Measurements from ENCODE around the gene PSMC5. TPM values are rescaled to one million over a fixed set of nuclear protein-coding genes. Genes with fewer than 3 reads are reported as not detected.
A peak's percentile ranks its signal among the peaks of the same experiment; 100 is the strongest.

Gene PSMC5
- total RNA-seq, 2 experiments from 2014 or later, result 32.6 to 105 TPM

- ChIA-PET CTCF (ENCODE audit: unreplicated experiment) (no interaction called here), POLR2A (interaction anchor here (0.7 kb wide), 1 partner anchor 288 kb away, joined by 3 read pairs; no protein-coding TSS in a partner anchor)
- no peak for DNase-seq (ENCODE audit: low spot score)
- H3K27ac ChIP-seq (ENCODE audit: low read depth, low read length, poor library complexity, severe bottlenecking), result no peak overlapping the region
- no peak overlapping the region for H3K4me2 ChIP-seq (ENCODE audit: low read length)
- peaks cover 87% of the 10 kb centered on the region for H3K36me3 ChIP-seq (ENCODE audit: insufficient read depth, low read length)
- H3K4me3 ChIP-seq (ENCODE audit: low read depth, low read length, poor library complexity, severe bottlenecking), result no peak overlapping the region
- TF ChIP-seq, protein P1, sequence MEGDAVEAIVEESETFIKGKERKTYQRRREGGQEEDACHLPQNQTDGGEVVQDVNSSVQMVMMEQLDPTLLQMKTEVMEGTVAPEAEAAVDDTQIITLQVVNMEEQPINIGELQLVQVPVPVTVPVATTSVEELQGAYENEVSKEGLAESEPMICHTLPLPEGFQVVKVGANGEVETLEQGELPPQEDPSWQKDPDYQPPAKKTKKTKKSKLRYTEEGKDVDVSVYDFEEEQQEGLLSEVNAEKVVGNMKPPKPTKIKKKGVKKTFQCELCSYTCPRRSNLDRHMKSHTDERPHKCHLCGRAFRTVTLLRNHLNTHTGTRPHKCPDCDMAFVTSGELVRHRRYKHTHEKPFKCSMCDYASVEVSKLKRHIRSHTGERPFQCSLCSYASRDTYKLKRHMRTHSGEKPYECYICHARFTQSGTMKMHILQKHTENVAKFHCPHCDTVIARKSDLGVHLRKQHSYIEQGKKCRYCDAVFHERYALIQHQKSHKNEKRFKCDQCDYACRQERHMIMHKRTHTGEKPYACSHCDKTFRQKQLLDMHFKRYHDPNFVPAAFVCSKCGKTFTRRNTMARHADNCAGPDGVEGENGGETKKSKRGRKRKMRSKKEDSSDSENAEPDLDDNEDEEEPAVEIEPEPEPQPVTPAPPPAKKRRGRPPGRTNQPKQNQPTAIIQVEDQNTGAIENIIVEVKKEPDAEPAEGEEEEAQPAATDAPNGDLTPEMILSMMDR (conservative IDR thresholded peaks at IDR 0.05; ENCODE audit: low read length), result no peak
- no peak for TF ChIP-seq EZH2phosphoT487 (IDR thresholded peaks at IDR 0.05; ENCODE audit: borderline replicate concordance, low read depth, low read length)
- H3K9me2 ChIP-seq (ENCODE audit: insufficient read depth, low read length), result no peaks in the 10 kb centered on the region
- no TSS peak for BruUV-seq (replicated peaks)
- peaks cover 22% of the 10 kb centered on the region for H3K79me2 ChIP-seq (ENCODE audit: insufficient read depth, low read depth, low read length)
- no peaks in the 10 kb centered on the region for H4K20me1 ChIP-seq (ENCODE audit: insufficient read depth, low read length)
- no peaks in the 10 kb centered on the region for H3K9me3 ChIP-seq (ENCODE audit: low read length)
- no peak overlapping the region for H2AFZ ChIP-seq (ENCODE audit: low read length)
- intact Hi-C loops (cut with micrococcal nuclease; ENCODE audit: unreplicated experiment), result no loop called here
- H3K4me1 ChIP-seq (ENCODE audit: insufficient read depth, low read length, poor library complexity, severe bottlenecking), result peaks cover 21% of the 10 kb centered on the region
These were observed 4.3 kb downstream of the PSMC5 start for GRCh38 chr17:63831505-63831904.

GRCh38 chr17:63832014-63832413 is 4.8 kb downstream of the PSMC5 start:
- DNase-seq (ENCODE audit: low spot score), result no peak
- Histone ChIP-seq H2AFZ (ENCODE audit: low read length) (no peak overlapping the region), H3K4me2 (ENCODE audit: low read length) (no peak overlapping the region), H4K20me1 (ENCODE audit: insufficient read depth, low read length) (no peaks in the 10 kb centered on the region), H3K4me1 (ENCODE audit: insufficient read depth, low read length, poor library complexity, severe bottlenecking) (peaks cover 21% of the 10 kb centered on the region), H3K27ac (ENCODE audit: low read depth, low read length, poor library complexity, severe bottlenecking) (no peak overlapping the region), H3K36me3 (ENCODE audit: insufficient read depth, low read length) (peaks cover 92% of the 10 kb centered on the region), H3K4me3 (ENCODE audit: low read depth, low read length, poor library complexity, severe bottlenecking) (no peak overlapping the region), H3K9me2 (ENCODE audit: insufficient read depth, low read length) (no peaks in the 10 kb centered on the region), H3K79me2 (ENCODE audit: insufficient read depth, low read depth, low read length) (peaks cover 25% of the 10 kb centered on the region), H3K9me3 (ENCODE audit: low read length) (no peaks in the 10 kb centered on the region)
- CTCF ChIA-PET (ENCODE audit: unreplicated experiment), result no interaction called here
- no TSS peak for BruUV-seq (replicated peaks)
- intact Hi-C loops (cut with micrococcal nuclease; ENCODE audit: unreplicated experiment), result no loop called here
- no peak for TF ChIP-seq EZH2phosphoT487 (IDR thresholded peaks at IDR 0.05; ENCODE audit: borderline replicate concordance, low read depth, low read length)
- TF ChIP-seq, protein P1 (conservative IDR thresholded peaks at IDR 0.05; ENCODE audit: low read length), result no peak
- POLR2A ChIA-PET, result interaction anchor here (0.6 to 0.7 kb wide), 2 partner anchors 22 to 288 kb away, joined by 3 read pairs; no protein-coding TSS in a partner anchor

- H3K4me1 ChIP-seq (ENCODE audit: insufficient read depth, low read length, poor library complexity, severe bottlenecking), result peaks cover 21% of the 10 kb centered on the region
- intact Hi-C loops (cut with micrococcal nuclease; ENCODE audit: unreplicated experiment), result no loop called here
These were observed 5.2 kb downstream of the PSMC5 start for GRCh38 chr17:63832455-63832854.

More at GRCh38 chr17:63832455-63832854, 5.2 kb downstream of the PSMC5 start:
- Histone ChIP-seq H3K4me2 (ENCODE audit: low read length) (no peak overlapping the region), H3K79me2 (ENCODE audit: insufficient read depth, low read depth, low read length) (peaks cover 30% of the 10 kb centered on the region), H3K27ac (ENCODE audit: low read depth, low read length, poor library complexity, severe bottlenecking) (no peak overlapping the region), H3K9me3 (ENCODE audit: low read length) (no peaks in the 10 kb centered on the region), H3K4me3 (ENCODE audit: low read depth, low read length, poor library complexity, severe bottlenecking) (no peak overlapping the region), H3K9me2 (ENCODE audit: insufficient read depth, low read length) (no peaks in the 10 kb centered on the region), H3K36me3 (ENCODE audit: insufficient read depth, low read length) (peaks cover 97% of the 10 kb centered on the region), H4K20me1 (ENCODE audit: insufficient read depth, low read length) (no peaks in the 10 kb centered on the region), H2AFZ (ENCODE audit: low read length) (no peak overlapping the region)
- TF ChIP-seq, protein P1 (conservative IDR thresholded peaks at IDR 0.05; ENCODE audit: low read length), result 0 out of 2 replicates have a peak, but pooled peaks have one; percentile 26
- TF ChIP-seq EZH2phosphoT487 (IDR thresholded peaks at IDR 0.05; ENCODE audit: borderline replicate concordance, low read depth, low read length), result no peak
- TSS peak; percentile 48 for BruUV-seq (replicated peaks)
- POLR2A ChIA-PET, result interaction anchor here (0.6 to 0.9 kb wide), 3 partner anchors 23 to 289 kb away, joined by 3 to 4 read pairs (median 3); no protein-coding TSS in a partner anchor
- no peak for DNase-seq (ENCODE audit: low spot score)
- CTCF ChIA-PET (ENCODE audit: unreplicated experiment), result no interaction called here

All from OCI-LY7 (cell line).